ENCODE measurements around the gene MINDY4B. TPM values are rescaled to one million over a fixed set of nuclear protein-coding genes. Genes with fewer than 3 reads are reported as not detected.

The MINDY4B gene
- total and polyA plus RNA-seq, 12 donors: 0.71 to 2.9 (median 1.4) TPM; not detected in 7

DNA sequence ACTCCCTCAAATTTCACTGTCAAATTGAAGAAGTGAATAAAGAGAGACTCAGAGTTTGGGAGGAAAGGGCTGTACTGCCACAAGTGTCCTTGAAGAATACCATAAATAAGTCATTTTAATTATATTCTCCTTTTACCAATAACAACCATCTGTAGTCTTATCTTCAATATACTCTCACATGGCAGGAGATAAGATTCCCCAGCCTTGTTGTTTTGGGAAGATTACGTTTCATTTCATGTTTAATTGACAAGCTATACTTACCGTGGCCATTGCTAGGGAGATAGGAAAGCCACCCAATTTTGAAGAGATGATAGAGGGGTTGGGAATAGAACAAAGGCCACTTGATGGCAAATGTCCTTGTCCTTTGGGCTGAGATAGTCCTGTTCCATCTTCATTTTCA, 2.3 kb downstream of the MINDY4B start:
- Histone ChIP-seq H3K4me3 (no peak overlapping the region), H3K4me1 (replicated peaks in 1 of 2) (no peaks in the 10 kb centered on the region), H3K27ac (no peak overlapping the region), H3K36me3 (replicated peaks in 1 of 2) (no peaks in the 10 kb centered on the region), H3K27me3 (no peaks in the 10 kb centered on the region), H3K9me3 (replicated peaks in 1 of 3) (no peaks in the 10 kb centered on the region)
- intact Hi-C loops (cut with DNase I): no loop called here
- no peak for DNase-seq
- WGBS, 4 donors: 28 to 55% (median 44%) methylated on average over 2 of the region's 2 CpGs
- no peak for TF ChIP-seq POLR2A (IDR thresholded peaks at IDR 0.05)
- TF ChIP-seq, protein P1, sequence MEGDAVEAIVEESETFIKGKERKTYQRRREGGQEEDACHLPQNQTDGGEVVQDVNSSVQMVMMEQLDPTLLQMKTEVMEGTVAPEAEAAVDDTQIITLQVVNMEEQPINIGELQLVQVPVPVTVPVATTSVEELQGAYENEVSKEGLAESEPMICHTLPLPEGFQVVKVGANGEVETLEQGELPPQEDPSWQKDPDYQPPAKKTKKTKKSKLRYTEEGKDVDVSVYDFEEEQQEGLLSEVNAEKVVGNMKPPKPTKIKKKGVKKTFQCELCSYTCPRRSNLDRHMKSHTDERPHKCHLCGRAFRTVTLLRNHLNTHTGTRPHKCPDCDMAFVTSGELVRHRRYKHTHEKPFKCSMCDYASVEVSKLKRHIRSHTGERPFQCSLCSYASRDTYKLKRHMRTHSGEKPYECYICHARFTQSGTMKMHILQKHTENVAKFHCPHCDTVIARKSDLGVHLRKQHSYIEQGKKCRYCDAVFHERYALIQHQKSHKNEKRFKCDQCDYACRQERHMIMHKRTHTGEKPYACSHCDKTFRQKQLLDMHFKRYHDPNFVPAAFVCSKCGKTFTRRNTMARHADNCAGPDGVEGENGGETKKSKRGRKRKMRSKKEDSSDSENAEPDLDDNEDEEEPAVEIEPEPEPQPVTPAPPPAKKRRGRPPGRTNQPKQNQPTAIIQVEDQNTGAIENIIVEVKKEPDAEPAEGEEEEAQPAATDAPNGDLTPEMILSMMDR (IDR thresholded peaks at IDR 0.05): no peak

- 82 to 92% (median 90%) methylated on average over 7 to 10 of the region's 10 CpGs for WGBS, 4 donors
- TF ChIP-seq, protein P1 (IDR thresholded peaks at IDR 0.05): no peak
- TF ChIP-seq POLR2A (IDR thresholded peaks at IDR 0.05): no peak
- Histone ChIP-seq H3K9me3 (replicated peaks in 1 of 3) (no peaks in the 10 kb centered on the region), H3K4me1 (replicated peaks in 1 of 2) (no peaks in the 10 kb centered on the region), H3K36me3 (replicated peaks in 1 of 2) (no peaks in the 10 kb centered on the region), H3K27ac (no peak overlapping the region), H3K4me3 (no peak overlapping the region), H3K27me3 (no peaks in the 10 kb centered on the region)
- intact Hi-C loops (cut with DNase I): no loop called here
- DNase-seq: no peak
These were observed 3.4 kb downstream of the MINDY4B start for GRCh38 chr3:150901793-150902192.

DNA sequence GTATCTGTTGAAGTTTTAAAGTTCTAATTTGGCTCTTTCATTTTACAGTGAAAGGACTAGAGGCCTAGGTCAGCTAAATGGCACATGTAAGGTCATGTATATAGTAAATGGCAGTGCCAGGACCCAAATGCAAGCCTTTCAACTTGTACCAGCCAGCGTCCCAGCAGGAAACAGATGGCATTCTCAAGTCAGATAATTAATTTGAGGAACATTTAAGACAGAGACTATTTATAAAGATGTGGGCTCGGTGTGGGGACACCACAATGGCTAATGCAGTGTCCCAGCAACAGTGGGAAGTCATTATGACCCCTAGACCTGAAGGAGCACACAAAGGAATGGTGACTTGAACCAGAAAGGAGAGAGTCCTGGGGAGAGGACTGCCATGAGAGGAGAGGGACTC, 6.1 kb downstream of the MINDY4B start:
- Histone ChIP-seq H3K4me1 (replicated peaks in 1 of 2) (no peaks in the 10 kb centered on the region), H3K4me3 (no peak overlapping the region), H3K27me3 (no peaks in the 10 kb centered on the region), H3K9me3 (replicated peaks in 1 of 3) (no peaks in the 10 kb centered on the region), H3K27ac (no peak overlapping the region), H3K36me3 (replicated peaks in 1 of 2) (no peaks in the 10 kb centered on the region)
- intact Hi-C loops (cut with DNase I): no loop called here
- no peak for DNase-seq
- TF ChIP-seq, protein P1 (IDR thresholded peaks at IDR 0.05): no peak
- TF ChIP-seq POLR2A (IDR thresholded peaks at IDR 0.05): no peak
- 65 to 87% (median 72%) methylated on average over 2 of the region's 2 CpGs for WGBS, 4 donors

DNA sequence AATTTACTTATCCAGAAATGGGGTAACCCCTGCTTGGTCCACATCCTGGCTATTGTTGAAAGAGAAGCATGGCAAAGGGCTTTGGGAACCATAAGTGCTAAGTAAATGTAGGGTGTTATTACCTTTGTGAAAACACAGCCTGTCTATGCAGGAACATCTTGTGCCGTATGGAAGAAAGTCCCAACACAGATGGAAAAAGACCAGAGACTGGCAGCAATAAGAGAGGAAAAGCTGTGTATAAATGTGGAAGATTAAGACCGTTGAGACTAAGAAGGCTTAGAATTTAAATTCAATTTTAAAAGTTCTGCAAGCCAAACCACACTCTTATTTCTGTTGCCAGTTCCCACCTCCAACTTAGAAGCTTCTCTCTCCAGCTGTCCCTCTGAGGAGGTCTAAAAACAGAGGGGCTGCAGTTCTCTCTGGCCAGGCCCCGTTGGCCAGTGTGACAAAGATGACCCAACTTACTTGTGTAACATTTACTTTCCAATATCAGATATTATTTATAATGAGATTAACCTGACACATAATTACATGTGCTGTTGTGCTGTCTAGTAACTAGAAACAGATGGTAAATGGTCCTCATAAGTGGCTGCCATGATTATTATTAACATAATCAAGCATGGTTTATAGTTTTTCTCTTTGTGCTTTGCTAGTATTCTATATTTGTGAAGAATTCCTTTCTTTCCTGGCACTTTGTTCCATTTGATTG, 7.0 kb downstream of the MINDY4B start:
- H3K4me3 ChIP-seq: no peak overlapping the region
- WGBS, 4 donors: 75 to 84% (median 82%) methylated on average over 3 of the region's 3 CpGs
- no peaks in the 10 kb centered on the region for H3K36me3 ChIP-seq (replicated peaks in 1 of 2)
- no peak for DNase-seq
- H3K27ac ChIP-seq: no peak overlapping the region
- no peaks in the 10 kb centered on the region for H3K27me3 ChIP-seq
- intact Hi-C loops (cut with DNase I): no loop called here
- H3K4me1 ChIP-seq (replicated peaks in 1 of 2): no peaks in the 10 kb centered on the region
- no peak for TF ChIP-seq POLR2A (IDR thresholded peaks at IDR 0.05)
- TF ChIP-seq, protein P1 (IDR thresholded peaks at IDR 0.05): no peak
- H3K9me3 ChIP-seq (replicated peaks in 1 of 3): no peaks in the 10 kb centered on the region
